Fibroblast of villous mesenchyme (primary cell): ENCODE data around the gene RCE1. TPM values are rescaled to one million over a fixed set of nuclear protein-coding genes. Genes with fewer than 3 reads are reported as not detected.

ENCODE experiments used
- DNase-seq: peaks from one replicate; pipeline ENCODE4 v3.0.0-alpha.2; 2010; ENCODE audit warnings: low read depth
- H3K4me3 ChIP-seq: 2 replicates; pipeline ENCODE4 v1.5.1; 2011; ENCODE audit warnings: low read depth, mild to moderate bottlenecking, low read length
- total RNA-seq: library from RNA; depleted of rRNA; stranded (reverse); fragments of >200 nt; gene quantifications from 2 replicates; pipeline ENCODE4 v1.2.3, GENCODE V29; 2012
- TF ChIP-seq, protein P1 (sequence below): IDR thresholded peaks from 2 replicates; pipeline ENCODE4 v1.5.1; 2012; ENCODE audit warnings: low read depth, mild to moderate bottlenecking, low read length; ENCODE audit not compliant: insufficient read depth

The RCE1 gene
- total RNA-seq, 1 donor, result 11.7 TPM

DNA sequence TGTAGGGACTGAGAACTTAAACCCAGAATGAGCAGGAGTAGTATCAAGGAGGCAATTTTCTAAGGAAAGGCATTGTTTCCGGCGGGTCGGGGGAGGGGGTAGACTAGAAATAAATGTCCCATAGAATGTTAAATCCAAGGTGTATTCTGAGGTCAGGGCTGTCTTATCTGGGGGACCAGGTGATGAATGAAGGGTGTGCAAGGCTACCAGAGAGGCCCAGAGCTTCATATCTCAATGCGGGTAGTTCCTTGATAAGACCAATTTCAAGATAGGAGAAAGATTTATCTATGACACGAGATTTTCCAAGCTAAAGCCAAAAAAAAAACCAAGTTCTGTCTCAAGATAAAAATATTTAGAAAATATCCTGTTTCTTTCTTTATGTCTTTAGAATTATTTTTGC lies 8.3 kb upstream of the RCE1 start:
- TF ChIP-seq, protein P1, sequence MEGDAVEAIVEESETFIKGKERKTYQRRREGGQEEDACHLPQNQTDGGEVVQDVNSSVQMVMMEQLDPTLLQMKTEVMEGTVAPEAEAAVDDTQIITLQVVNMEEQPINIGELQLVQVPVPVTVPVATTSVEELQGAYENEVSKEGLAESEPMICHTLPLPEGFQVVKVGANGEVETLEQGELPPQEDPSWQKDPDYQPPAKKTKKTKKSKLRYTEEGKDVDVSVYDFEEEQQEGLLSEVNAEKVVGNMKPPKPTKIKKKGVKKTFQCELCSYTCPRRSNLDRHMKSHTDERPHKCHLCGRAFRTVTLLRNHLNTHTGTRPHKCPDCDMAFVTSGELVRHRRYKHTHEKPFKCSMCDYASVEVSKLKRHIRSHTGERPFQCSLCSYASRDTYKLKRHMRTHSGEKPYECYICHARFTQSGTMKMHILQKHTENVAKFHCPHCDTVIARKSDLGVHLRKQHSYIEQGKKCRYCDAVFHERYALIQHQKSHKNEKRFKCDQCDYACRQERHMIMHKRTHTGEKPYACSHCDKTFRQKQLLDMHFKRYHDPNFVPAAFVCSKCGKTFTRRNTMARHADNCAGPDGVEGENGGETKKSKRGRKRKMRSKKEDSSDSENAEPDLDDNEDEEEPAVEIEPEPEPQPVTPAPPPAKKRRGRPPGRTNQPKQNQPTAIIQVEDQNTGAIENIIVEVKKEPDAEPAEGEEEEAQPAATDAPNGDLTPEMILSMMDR, result no peak
- H3K4me3 ChIP-seq, result no peak overlapping the region
- DNase-seq, result no peak

DNA sequence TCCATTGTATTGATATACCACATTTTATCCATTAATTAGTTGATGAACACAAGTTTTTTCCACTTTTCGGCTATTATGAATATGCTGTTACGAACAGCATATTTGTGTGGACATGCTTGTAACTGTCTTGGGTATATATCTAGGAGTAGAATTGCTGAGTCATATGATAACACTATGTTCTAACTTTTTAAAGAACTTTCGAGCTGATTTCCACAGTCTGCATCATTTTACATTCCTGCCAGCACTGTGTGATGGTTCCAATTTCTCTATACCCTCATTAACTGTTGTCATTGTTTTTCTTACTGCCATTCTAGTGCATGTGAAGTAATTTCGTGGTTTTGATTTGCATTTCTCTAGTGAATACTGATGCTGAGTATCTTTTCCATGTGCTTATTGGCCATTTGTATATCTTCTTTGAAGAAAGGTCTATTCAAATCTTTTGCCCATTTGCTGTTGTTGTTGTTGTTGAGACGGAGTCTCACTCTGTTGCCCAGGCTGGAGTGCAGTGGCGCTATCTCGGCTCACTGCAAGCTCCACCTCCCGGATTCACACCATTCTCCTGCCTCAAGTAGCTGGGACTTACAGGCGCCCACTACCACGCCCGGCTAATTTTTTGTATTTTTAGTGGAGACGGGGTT lies 7.4 kb upstream of the RCE1 start:
- H3K4me3 ChIP-seq, result no peak overlapping the region
- DNase-seq, result peak; percentile 65
- TF ChIP-seq, protein P1, result no peak

DNA sequence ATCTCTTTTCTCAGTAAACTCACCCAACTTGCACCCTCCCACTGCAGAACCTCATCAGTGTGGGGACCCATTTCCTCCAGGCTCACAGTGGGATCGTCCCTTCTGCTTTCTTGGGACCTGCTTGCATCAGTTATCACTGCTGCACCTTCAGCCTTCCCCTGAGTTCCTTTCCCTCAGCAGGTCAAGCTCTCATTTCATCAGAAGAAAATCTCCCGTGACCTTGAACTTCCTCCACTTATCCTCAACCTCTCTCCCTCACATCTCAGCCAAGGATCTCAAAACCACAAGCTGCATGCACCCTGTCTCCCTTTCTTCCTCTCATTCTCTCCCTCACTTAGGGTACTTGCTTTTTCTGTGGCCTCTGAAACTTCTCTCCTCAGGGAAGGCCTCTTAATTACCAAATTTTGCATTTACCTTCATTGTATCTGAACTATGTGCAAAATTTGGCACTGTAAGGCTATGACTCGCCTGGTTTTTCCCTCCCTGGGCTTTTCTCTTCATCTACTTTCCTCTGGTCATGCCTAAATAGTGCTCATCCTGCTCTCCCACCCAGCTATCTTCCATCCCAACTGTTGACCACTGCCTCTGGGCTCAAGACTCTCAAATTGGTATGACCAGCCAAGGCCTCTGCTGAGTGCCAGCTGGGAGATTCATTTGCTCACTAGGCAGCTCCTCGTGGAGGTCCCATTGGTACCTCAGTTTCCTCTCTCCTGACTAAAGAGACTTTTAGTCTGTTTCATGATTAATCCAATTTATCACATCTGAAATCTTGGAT lies 2.7 kb upstream of the RCE1 start:
- no peak overlapping the region for H3K4me3 ChIP-seq
- TF ChIP-seq, protein P1, result no peak
- DNase-seq, result no peak

DNA sequence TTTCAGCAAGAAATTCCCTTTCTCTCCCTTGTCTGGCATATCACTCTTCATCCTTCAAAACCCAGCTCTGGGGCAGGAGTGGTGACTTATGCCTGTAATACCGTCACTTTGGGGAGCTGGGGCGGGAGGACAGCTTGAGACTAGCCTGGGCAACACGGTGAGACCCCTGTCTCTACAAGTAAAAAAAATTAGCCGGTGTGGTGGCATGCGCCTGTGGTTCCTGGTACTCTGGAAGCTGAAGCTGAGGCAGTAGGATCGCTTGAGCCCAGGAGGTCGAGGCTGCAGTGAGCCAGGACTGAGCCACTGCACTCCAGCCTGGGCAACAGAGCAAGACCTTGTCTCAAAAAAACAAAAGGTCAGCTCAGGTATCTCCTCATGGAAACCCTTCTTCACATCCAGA lies 1.4 kb upstream of the RCE1 start:
- DNase-seq, result no peak
- peak overlapping the region; percentile 95 for H3K4me3 ChIP-seq
- TF ChIP-seq, protein P1, result no peak

DNA sequence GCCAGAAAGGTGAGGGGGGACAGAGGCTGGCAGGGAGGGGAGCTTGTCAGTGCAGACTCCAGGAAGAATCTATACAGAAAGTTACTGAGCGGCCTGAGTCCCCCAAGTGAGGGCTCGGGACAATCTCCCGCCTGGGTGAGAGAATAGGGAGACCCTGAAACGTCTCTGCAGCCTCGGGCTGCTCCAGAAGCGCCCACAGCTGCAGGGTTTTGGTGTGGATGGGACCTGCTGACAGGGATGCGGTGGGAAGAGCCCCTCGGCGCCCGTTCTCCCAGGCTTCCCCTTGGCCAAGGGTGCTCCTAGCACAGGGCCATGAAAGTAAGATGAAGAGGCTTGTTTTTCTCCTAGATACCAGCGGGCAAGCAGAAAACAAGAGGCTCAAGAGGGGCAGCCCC lies 743 bp upstream of the RCE1 start:
- peak overlapping the region; percentile 95 for H3K4me3 ChIP-seq
- TF ChIP-seq, protein P1, result no peak
- no peak for DNase-seq

DNA sequence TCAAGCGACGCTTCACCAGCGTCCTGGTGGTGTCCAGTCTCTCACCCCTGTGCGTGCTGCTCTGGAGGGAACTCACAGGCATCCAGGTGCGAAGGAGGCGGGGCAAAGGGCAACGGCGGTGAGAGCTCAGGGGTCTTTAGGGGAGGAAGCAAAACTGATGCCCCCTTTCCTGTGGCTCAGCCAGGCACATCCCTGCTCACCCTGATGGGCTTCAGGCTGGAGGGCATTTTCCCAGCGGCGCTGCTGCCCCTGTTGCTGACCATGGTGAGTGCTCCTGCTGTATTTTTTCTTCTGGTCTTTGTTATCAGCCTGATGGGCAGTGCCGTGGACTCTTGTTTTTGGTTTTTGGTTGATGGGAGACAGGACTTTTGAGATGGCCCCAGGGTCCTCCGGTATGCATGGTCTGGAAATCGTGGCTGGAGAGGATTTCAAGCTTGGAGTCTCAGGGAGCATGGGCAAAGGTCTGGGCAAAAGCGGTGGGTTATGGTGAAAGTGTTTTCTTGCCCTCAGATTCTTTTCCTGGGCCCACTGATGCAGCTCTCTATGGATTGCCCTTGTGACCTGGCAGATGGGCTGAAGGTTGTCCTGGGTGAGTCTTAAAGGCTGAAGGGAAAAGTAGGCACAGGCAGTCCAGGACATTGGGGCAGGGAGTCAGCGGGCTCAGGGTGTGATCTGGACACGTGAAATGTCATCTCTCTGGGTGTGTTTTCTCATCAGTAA lies 695 bp downstream of the RCE1 start:
- DNase-seq, result no peak
- peak overlapping the region; percentile 95 for H3K4me3 ChIP-seq
- TF ChIP-seq, protein P1, result no peak
